B cell (primary cell): Measurements from ENCODE around the gene TBC1D22A. TPM values are rescaled to one million over a fixed set of nuclear protein-coding genes. Genes with fewer than 3 reads are reported as not detected.

Experiments used
- ATAC-seq: fragments of 200-7000 bp; cut with Tn5 transposase; one replicate; pipeline ENCODE4 v1.10.0; 2021; ENCODE audit warnings: low read depth, mild to moderate bottlenecking, moderate number of reproducible peaks, moderate library complexity
- CTCF ChIA-PET: fragments of 350-600 bp; sonication (Branson Sonifier 250); formaldehyde crosslinking; loops from one replicate; lab custom pipeline; 2021; ENCODE audit warnings: antibody characterized with exemption, inconsistent platforms; lab: Charles Lee
- POLR2A ChIA-PET: fragments of 350-600 bp; sonication (Branson Sonifier 250); formaldehyde crosslinking; loops from one replicate; lab custom pipeline; 2021; ENCODE audit warnings: antibody characterized with exemption; lab: Charles Lee
- DNase-seq: peaks from one replicate; pipeline ENCODE4 v3.0.0; 2013
- H2AFZ ChIP-seq: 2 replicates; pipeline ENCODE4 v1.6.1; 2012; ENCODE audit warnings: mild to moderate bottlenecking, low read depth, low read length; ENCODE audit not compliant: insufficient read depth, poor library complexity, severe bottlenecking
- H3K27ac ChIP-seq, 2 donors: 1 replicate in 1 of 2; 2 replicates in 1 of 2; pipeline ENCODE4 v1.5.1; 2012 to 2013; ENCODE audit warnings: low read length in 2 of 2, mild to moderate bottlenecking in 2 of 2, moderate library complexity in 1 of 2
- H3K27me3 ChIP-seq, 4 experiments: fragments of 200-600 bp in 1 of 4; sonication (generic) in 1 of 4; replicated peaks in 1 of 4; 1 replicate in 2 of 4; 2 replicates in 2 of 4; pipeline versions ENCODE4 v1.6.1 to v1.7.0; 2013 to 2016; ENCODE audit warnings: low read length in 3 of 4, mild to moderate bottlenecking in 2 of 4, mixed read lengths in 1 of 4, moderate library complexity in 1 of 4; ENCODE audit not compliant: insufficient read depth in 4 of 4, control insufficient read depth in 3 of 4; ENCODE audit errors: control extremely low read depth in 1 of 4
- H3K36me3 ChIP-seq, 2 experiments: replicated peaks in 1 of 2; 1 replicate in 1 of 2; 2 replicates in 1 of 2; pipeline versions ENCODE4 v1.6.1 to v1.7.1; 2013; ENCODE audit warnings: low read length in 1 of 2; ENCODE audit not compliant: insufficient read depth in 2 of 2, control insufficient read depth in 1 of 2; ENCODE audit errors: control extremely low read depth in 1 of 2, extremely low read depth in 1 of 2
- H3K4me1 ChIP-seq, 2 donors: fragments of 200-600 bp in 1 of 2; sonication (generic) in 1 of 2; 1 replicate in 1 of 2; 2 replicates in 1 of 2; pipeline versions ENCODE4 v1.5.1 to v1.6.1; 2013 to 2017; ENCODE audit warnings: low read length in 2 of 2; ENCODE audit not compliant: control insufficient read depth in 2 of 2, insufficient read depth in 2 of 2
- H3K4me2 ChIP-seq: replicated peaks from 2 replicates; pipeline ENCODE3; 2012; ENCODE audit warnings: mild to moderate bottlenecking, low read depth, low read length; ENCODE audit not compliant: poor library complexity, severe bottlenecking
- H3K4me3 ChIP-seq, 5 experiments: fragments of 200-600 bp in 1 of 5; sonication (generic) in 1 of 5; 1 replicate in 3 of 5; 2 replicates in 2 of 5; pipeline versions ENCODE4 v1.5.1 to v1.7.0; 2011 to 2016; ENCODE audit warnings: low read length in 4 of 5, mild to moderate bottlenecking in 4 of 5, low read depth in 2 of 5, control low read depth in 1 of 5, moderate library complexity in 1 of 5; ENCODE audit not compliant: insufficient read depth in 1 of 5; ENCODE audit errors: control extremely low read depth in 1 of 5, extremely low read depth in 1 of 5
- H3K79me2 ChIP-seq: fragments of 200-600 bp; sonication (generic); one replicate; pipeline ENCODE4 v1.6.0; 2016; ENCODE audit warnings: low read length; ENCODE audit not compliant: control insufficient read depth, insufficient read depth
- H3K9ac ChIP-seq: fragments of 200-600 bp; sonication (generic); 2 replicates; pipeline ENCODE4 v1.6.1; 2017; ENCODE audit warnings: mild to moderate bottlenecking, low read length, moderate library complexity
- H3K9me3 ChIP-seq, 3 donors: one replicate each; pipeline versions ENCODE4 v1.6.1 to v1.7.1; 2013; ENCODE audit warnings: low read length in 2 of 3; ENCODE audit not compliant: control insufficient read depth in 2 of 3, insufficient read depth in 1 of 3; ENCODE audit errors: control extremely low read depth in 1 of 3
- H4K20me1 ChIP-seq: 2 replicates; pipeline ENCODE4 v1.6.0; 2012; ENCODE audit warnings: mild to moderate bottlenecking, low read length; ENCODE audit not compliant: insufficient read depth, control insufficient read depth, poor library complexity, severe bottlenecking
- H3K27ac Mint-ChIP-seq: one replicate; pipeline ENCODE4 v1.8.0; 2021; ENCODE audit warnings: mixed read lengths
- H3K27me3 Mint-ChIP-seq: one replicate; pipeline ENCODE4 v1.8.0; 2021; ENCODE audit warnings: mixed read lengths
- H3K4me1 Mint-ChIP-seq: one replicate; pipeline ENCODE4 v1.8.0; 2021; ENCODE audit warnings: mixed read lengths
- H3K4me3 Mint-ChIP-seq: one replicate; pipeline ENCODE4 v1.8.0; 2021; ENCODE audit warnings: mixed read lengths
- H3K9me3 Mint-ChIP-seq: one replicate; pipeline ENCODE4 v1.8.0; 2022; ENCODE audit warnings: mixed read lengths; ENCODE audit not compliant: insufficient read depth
- CTCF ChIP-seq: fragments of 200-600 bp; IDR thresholded peaks from one replicate; pipeline ENCODE4 v1.8.0; 2022; ENCODE audit warnings: antibody characterized with exemption, mild to moderate bottlenecking
- EZH2 ChIP-seq: IDR thresholded peaks from 2 replicates; pipeline ENCODE4 v1.6.1; 2012; ENCODE audit warnings: borderline replicate concordance, low read depth, mild to moderate bottlenecking, moderate library complexity, low read length; ENCODE audit not compliant: insufficient read depth, poor library complexity, severe bottlenecking
- WGBS: methylation state at CpG from one replicate; pipeline ENCODE4 v1.1.5; 2013; ENCODE audit warnings: missing lambda C conversion rate; ENCODE audit not compliant: insufficient coverage; 5-methylcytosine and 5-hydroxymethylcytosine counted together
- intact Hi-C: fragments of 100-400 bp; cut with micrococcal nuclease; formaldehyde crosslinking; loops from one replicate; pipeline ENCODE4 v1.10.0; 2022
- polyA plus RNA-seq: library from polyadenylated mRNA; depleted of rRNA; stranded (reverse); fragments of >200 nt; gene quantifications from 2 replicates; pipeline ENCODE4 v1.2.3, GENCODE V29; 2012
- total RNA-seq, 2 donors: library from RNA; stranded (reverse); fragments of 120-200 nt in 1 of 2; gene quantifications; 1 replicate in 1 of 2; 2 replicates in 1 of 2; pipeline versions ENCODE4 v1.2.3 to v1.2.4, GENCODE V29; 2013 to 2022

The TBC1D22A gene
- total and polyA plus RNA-seq, 2 donors (not counting 1 experiment from before 2014, with no cell fraction given): 73.8 to 128 TPM

- H3K27me3 Mint-ChIP-seq: no peaks in the 10 kb centered on the region
- H3K4me1 Mint-ChIP-seq: peaks cover 2% of the 10 kb centered on the region
Observed at GRCh38 chr22:47156352-47157092, 394.1 kb downstream of the TBC1D22A start.

More at GRCh38 chr22:47156352-47157092, 394.1 kb downstream of the TBC1D22A start:
- intact Hi-C loops: no loop called here
- H3K79me2 ChIP-seq: peaks cover 10% of the 10 kb centered on the region
- ChIA-PET POLR2A (no interaction called here), CTCF (no interaction called here)
- peaks cover 90% of the 10 kb centered on the region for H4K20me1 ChIP-seq
- H3K9ac ChIP-seq: no peak overlapping the region
- 97% methylated on average over 25 of the region's 25 CpGs for WGBS
- Mint-ChIP-seq H3K9me3 (no peaks in the 10 kb centered on the region), H3K4me3 (no peak overlapping the region), H3K27ac (no peak overlapping the region)
- H3K4me2 ChIP-seq: no peak overlapping the region
- no peak overlapping the region for H3K4me3 ChIP-seq
- H3K27me3 ChIP-seq: no peaks in the 10 kb centered on the region
- DNase-seq (no peak), ATAC-seq (no peak)
- no peak overlapping the region for H2AFZ ChIP-seq
- no peak overlapping the region for H3K27ac ChIP-seq
- peaks cover 0 to 16% (median 0%) of the 10 kb centered on the region in 3 donors for H3K9me3 ChIP-seq
- H3K4me1 ChIP-seq: no peaks in the 10 kb centered on the region
- peaks cover 4 to 44% of the 10 kb centered on the region in 2 experiments for H3K36me3 ChIP-seq
- no peak for TF ChIP-seq EZH2
- TF ChIP-seq CTCF: no peak
